HCT116 (cell line): Measurements from ENCODE around the gene PGS1. TPM values are rescaled to one million over a fixed set of nuclear protein-coding genes. Genes with fewer than 3 reads are reported as not detected.

Experiments used
- ATAC-seq: fragments of 200-7000 bp; cut with Tn5 transposase; 2 replicates; pipeline ENCODE4 v1.9.1; 2020; ENCODE audit warnings: mild to moderate bottlenecking, moderate library complexity
- BruUV-seq: library from RNA; stranded (reverse); fragments of 400-500 nt; replicated peaks from 2 replicates; lab custom pipeline; 2021; lab: Mats Ljungman, UMichigan
- CTCF ChIA-PET: fragments of 300-600 bp; sonication (Branson Sonifier 250); formaldehyde crosslinking; loops from one replicate; lab custom pipeline; 2021; ENCODE audit warnings: antibody characterized with exemption; lab: Charles Lee
- POLR2A ChIA-PET: fragments of 300-600, 350-600 bp; sonication (Branson Sonifier 250); formaldehyde crosslinking; loops from one replicate; lab custom pipeline; 2021; ENCODE audit warnings: antibody characterized with exemption; lab: Charles Lee
- RAD21 ChIA-PET, 2 experiments: fragments of 300-600 bp; sonication (Branson Sonifier 250); formaldehyde crosslinking; loops; one replicate each; lab custom pipeline; 2023; ENCODE audit warnings: low total read pairs in 2 of 2; ENCODE audit not compliant: uncharacterized antibody in 2 of 2, unreplicated experiment in 2 of 2, low non-redundant PET in 1 of 2; lab: Charles Lee
- DNase-seq: peaks from one replicate; pipeline ENCODE4 v3.0.0-alpha.2; 2010; ENCODE audit warnings: low read depth, low spot score
- H2AFZ ChIP-seq: fragments of 200-600 bp; shearing (Covaris generic), sonication (generic); 2 replicates; pipeline ENCODE4 v1.6.1; 2017; ENCODE audit warnings: low read depth, mixed run types, mixed read lengths, antibody characterized with exemption, low read length; ENCODE audit not compliant: poor library complexity, severe bottlenecking
- H3K27ac ChIP-seq: 2 replicates; pipeline ENCODE4 v1.5.1; 2012; ENCODE audit warnings: low read depth, low read length
- H3K27me3 ChIP-seq: fragments of 200-600 bp; sonication (generic); 2 replicates; pipeline ENCODE4 v1.6.1; 2016; ENCODE audit warnings: mixed run types, low read length, mixed read lengths; ENCODE audit not compliant: insufficient read depth
- H3K36me3 ChIP-seq, 2 experiments: fragments of 200-500 bp in 1 of 2; fragments of 200-600 bp in 1 of 2; sonication (Bioruptor generic) in 1 of 2; sonication (generic) in 1 of 2; 2 replicates each; pipeline versions ENCODE4 v1.5.1 to v1.6.1; 2014 to 2016; ENCODE audit warnings: low read length in 2 of 2, inconsistent platforms in 1 of 2, mixed read lengths in 1 of 2, mixed run types in 1 of 2; ENCODE audit not compliant: insufficient read depth in 2 of 2, control insufficient read depth in 1 of 2
- H3K4me1 ChIP-seq, 2 experiments: fragments of 200-600 bp in 1 of 2; sonication (generic) in 1 of 2; 2 replicates each; pipeline versions ENCODE4 v1.5.1 to v1.6.1; 2012 to 2017; ENCODE audit warnings: low read length in 2 of 2, inconsistent platforms in 1 of 2, mild to moderate bottlenecking in 1 of 2, mixed read lengths in 1 of 2, mixed run types in 1 of 2, moderate library complexity in 1 of 2; ENCODE audit not compliant: insufficient read depth in 2 of 2, control insufficient read depth in 1 of 2
- H3K4me2 ChIP-seq: fragments of 200-600 bp; sonication (generic); 2 replicates; pipeline ENCODE4 v1.6.1; 2017; ENCODE audit warnings: mixed run types, low read length, mixed read lengths
- H3K4me3 ChIP-seq, 2 experiments: fragments of 200-600 bp in 1 of 2; sonication (generic) in 1 of 2; replicated peaks in 1 of 2; 2 replicates each; pipeline ENCODE4 v1.5.1; 2011 to 2016; ENCODE audit warnings: low read length in 2 of 2, control low read depth in 1 of 2, low read depth in 1 of 2, mild to moderate bottlenecking in 1 of 2, mixed read lengths in 1 of 2, mixed run types in 1 of 2
- H3K79me2 ChIP-seq: fragments of 200-600 bp; sonication (generic); 2 replicates; pipeline ENCODE4 v1.6.1; 2017; ENCODE audit warnings: mild to moderate bottlenecking, mixed run types, low read length, moderate library complexity, mixed read lengths; ENCODE audit not compliant: insufficient read depth
- H3K9ac ChIP-seq: fragments of 200-600 bp; sonication (generic); 2 replicates; pipeline ENCODE4 v1.6.1; 2016; ENCODE audit warnings: low read length, mixed read lengths
- H3K9me2 ChIP-seq: fragments of 200-600 bp; sonication (generic), shearing (Covaris generic); 2 replicates; pipeline ENCODE4 v1.6.1; 2017; ENCODE audit warnings: mixed run types, mild to moderate bottlenecking, moderate library complexity; ENCODE audit not compliant: insufficient read depth
- H3K9me3 ChIP-seq, 2 experiments: fragments of 200-500 bp in 1 of 2; fragments of 200-600 bp in 1 of 2; sonication (Bioruptor generic) in 1 of 2; sonication (generic) in 1 of 2; 2 replicates each; pipeline ENCODE4 v1.6.1; 2014 to 2017; ENCODE audit warnings: low read length in 2 of 2, mixed read lengths in 2 of 2, inconsistent platforms in 1 of 2, low read depth in 1 of 2, mild to moderate bottlenecking in 1 of 2, mixed run types in 1 of 2, moderate library complexity in 1 of 2; ENCODE audit not compliant: control insufficient read depth in 1 of 2, insufficient read depth in 1 of 2
- H4K20me1 ChIP-seq: fragments of 200-600 bp; sonication (generic), shearing (Covaris generic); 2 replicates; pipeline ENCODE4 v1.6.1; 2017; ENCODE audit warnings: mixed run types, mild to moderate bottlenecking, moderate library complexity; ENCODE audit not compliant: insufficient read depth
- ATF3 ChIP-seq: IDR thresholded peaks from 2 replicates; pipeline ENCODE4 v1.6.1; 2012
- CEBPB ChIP-seq: IDR thresholded peaks from 2 replicates; pipeline ENCODE4 v1.6.1; 2012; ENCODE audit warnings: low read depth
- EZH2phosphoT487 ChIP-seq: fragments of 200-600 bp; IDR thresholded peaks from 2 replicates; pipeline ENCODE4 v1.6.1; 2018; ENCODE audit warnings: antibody characterized with exemption, borderline replicate concordance
- POLR2A ChIP-seq: IDR thresholded peaks from 2 replicates; pipeline ENCODE4 v1.7.0; 2011; ENCODE audit warnings: borderline replicate concordance; ENCODE audit not compliant: insufficient read depth, insufficient read length; ENCODE audit errors: extremely low read depth
- POLR2AphosphoS5 ChIP-seq: IDR thresholded peaks from 2 replicates; pipeline ENCODE4 v1.6.1; 2011; ENCODE audit warnings: mild to moderate bottlenecking, low read depth, low read length, moderate library complexity
- RAD21 ChIP-seq: IDR thresholded peaks from 2 replicates; pipeline ENCODE4 v1.6.1; 2012; ENCODE audit warnings: low read depth, mild to moderate bottlenecking
- REST ChIP-seq: IDR thresholded peaks from 2 replicates; pipeline ENCODE4 v1.6.1; 2012; ENCODE audit warnings: low read depth
- SIN3A ChIP-seq: IDR thresholded peaks from 2 replicates; pipeline ENCODE4 v1.6.1; 2012; ENCODE audit warnings: low read depth
- SP1 ChIP-seq: IDR thresholded peaks from 2 replicates; pipeline ENCODE4 v1.6.1; 2012; ENCODE audit warnings: low read depth
- SRF ChIP-seq: IDR thresholded peaks from 2 replicates; pipeline ENCODE4 v1.6.1; 2012; ENCODE audit warnings: low read depth
- TCF7L2 ChIP-seq: IDR thresholded peaks from 2 replicates; pipeline ENCODE4 v1.7.0; 2011; ENCODE audit warnings: borderline replicate concordance, inconsistent platforms; ENCODE audit not compliant: insufficient read depth, insufficient read length; ENCODE audit errors: extremely low read depth
- ZBTB33 ChIP-seq: IDR thresholded peaks from 2 replicates; pipeline ENCODE4 v1.6.1; 2011; ENCODE audit warnings: mild to moderate bottlenecking, low read length, moderate library complexity; ENCODE audit not compliant: insufficient replicate concordance; ENCODE audit errors: extremely low read depth
- ZFX ChIP-seq: fragments of 450-650 bp; IDR thresholded peaks from 2 replicates; pipeline ENCODE4 v1.6.1; 2017
- ZNF274 ChIP-seq: fragments of 200-500 bp; sonication (Bioruptor generic); IDR thresholded peaks from 2 replicates; pipeline ENCODE4 v1.6.1; 2014; ENCODE audit warnings: mild to moderate bottlenecking, low read depth, low read length, inconsistent platforms
- intact Hi-C: fragments of 100-400 bp; cut with micrococcal nuclease; formaldehyde crosslinking; loops from 2 replicates; pipeline ENCODE4 v1.10.0; 2022
- total RNA-seq: library from RNA; stranded (reverse); gene quantifications from one replicate; pipeline ENCODE4 v1.2.1, GENCODE V29; 2021; ENCODE audit not compliant: unreplicated experiment

The PGS1 gene
- total RNA-seq, 1 experiment from 2014 or later: 44.4 TPM

DNA sequence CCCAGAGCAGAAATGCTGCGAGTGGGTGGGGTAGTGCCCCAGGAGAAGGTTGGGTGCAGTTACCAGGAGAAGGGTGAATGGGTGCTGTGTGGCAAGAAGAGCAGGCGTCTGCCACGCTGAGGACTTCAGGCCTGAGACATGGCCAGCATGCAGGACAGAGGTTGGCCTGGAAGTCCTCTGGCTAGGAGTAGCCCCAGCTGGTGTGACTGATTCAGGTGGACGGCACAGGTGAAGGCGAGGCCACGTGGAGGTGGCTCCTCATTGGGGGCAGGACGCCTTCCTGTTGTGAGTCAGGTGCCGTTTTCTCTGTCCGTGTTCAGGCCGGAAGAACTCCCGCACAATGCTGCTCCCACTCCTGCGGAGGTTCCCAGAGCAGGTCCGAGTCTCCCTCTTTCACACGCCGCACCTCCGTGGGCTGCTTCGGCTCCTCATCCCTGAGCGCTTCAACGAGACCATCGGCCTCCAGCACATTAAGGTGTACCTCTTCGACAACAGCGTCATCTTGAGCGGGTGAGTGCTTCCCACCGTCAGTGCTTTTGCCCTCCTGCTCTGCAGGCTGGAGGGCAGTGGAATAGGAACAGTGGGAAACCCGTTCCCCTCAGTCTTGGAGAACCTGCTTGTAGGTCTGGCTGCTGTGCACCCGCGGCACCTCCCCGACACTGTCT lies 20.7 kb downstream of the PGS1 start:
- Histone ChIP-seq H3K9ac (no peak overlapping the region), H3K4me2 (no peak overlapping the region), H3K27me3 (no peaks in the 10 kb centered on the region), H3K36me3 (peaks cover 51 to 74% of the 10 kb centered on the region in 2 experiments; a peak in 3 of 4 replicates), H3K4me3 (no peak overlapping the region), H3K4me1 (no peaks in the 10 kb centered on the region), H3K9me2 (no peaks in the 10 kb centered on the region), H3K79me2 (peaks cover 35% of the 10 kb centered on the region), H4K20me1 (peaks cover 3% of the 10 kb centered on the region; the same call in 1 of the 2 replicates), H2AFZ (no peak overlapping the region), H3K9me3 (no peaks in the 10 kb centered on the region), H3K27ac (no peak overlapping the region)
- ChIA-PET RAD21 (no interaction called here), POLR2A (no interaction called here), CTCF (no interaction called here)
- no peak for DNase-seq
- no peak for TF ChIP-seq POLR2A
- ATAC-seq: no peak
- intact Hi-C loops: no loop called here
- BruUV-seq: no TSS peak

DNA sequence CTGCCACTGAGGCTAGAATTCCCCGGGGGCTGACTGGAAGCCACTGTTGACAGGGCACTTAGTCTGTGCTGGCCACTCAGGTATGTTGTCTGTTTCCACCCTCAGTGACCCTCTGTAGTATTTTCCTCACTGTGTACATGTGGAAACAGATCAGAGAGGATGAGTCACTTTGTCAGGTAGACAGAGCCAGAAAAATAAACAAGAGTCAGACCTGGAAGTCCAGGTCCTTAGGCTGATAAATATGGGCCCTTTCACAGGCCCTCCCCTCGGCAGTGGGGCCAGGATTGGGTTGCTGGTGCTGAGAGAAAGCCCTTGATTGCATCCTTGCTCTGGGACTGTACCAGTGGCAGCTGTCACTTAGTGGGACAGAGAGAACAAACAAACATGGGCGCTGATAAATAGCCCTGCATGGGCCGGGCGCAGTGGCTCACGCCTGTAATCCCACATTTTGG lies 21.3 kb downstream of the PGS1 start:
- no TSS peak for BruUV-seq
- no peak for ATAC-seq
- Histone ChIP-seq H4K20me1 (peaks cover 3% of the 10 kb centered on the region; the same call in 1 of the 2 replicates), H3K36me3 (peaks cover 52 to 79% of the 10 kb centered on the region in 2 experiments; a peak in 3 of 4 replicates), H3K9ac (no peak overlapping the region), H3K4me3 (no peak overlapping the region), H3K9me3 (no peaks in the 10 kb centered on the region), H3K9me2 (no peaks in the 10 kb centered on the region), H2AFZ (no peak overlapping the region), H3K4me1 (no peaks in the 10 kb centered on the region), H3K4me2 (no peak overlapping the region), H3K27ac (no peak overlapping the region), H3K27me3 (no peaks in the 10 kb centered on the region), H3K79me2 (peaks cover 30% of the 10 kb centered on the region)
- RAD21 ChIA-PET: no interaction called here
- CTCF ChIA-PET: interaction anchor here (1.7 kb wide), 1 partner anchor 8 kb away, joined by 7 read pairs; no protein-coding TSS in a partner anchor
- no peak for DNase-seq
- intact Hi-C loops: no loop called here
- POLR2A ChIA-PET: no interaction called here
- TF ChIP-seq ATF3 (no peak), ZNF274 (no peak), SRF (no peak), REST (no peak), CEBPB (no peak), POLR2AphosphoS5 (no peak), ZBTB33 (no peak), SIN3A (no peak), POLR2A (no peak), TCF7L2 (no peak), RAD21 (no peak), ZFX (no peak), SP1 (no peak), EZH2phosphoT487 (no peak)
